GM12878 (cell line): ENCODE results near the gene INHA. TPM values are rescaled to one million over a fixed set of nuclear protein-coding genes. Genes with fewer than 3 reads are reported as not detected.

ENCODE experiments used
- ATAC-seq: fragments of 200-7000 bp; cut with Tn5 transposase; 3 replicates; pipeline ENCODE4 v1.9.1; 2020; ENCODE audit warnings: mild to moderate bottlenecking, moderate library complexity
- BruUV-seq: library from RNA; stranded (reverse); fragments of 400-500 nt; replicated peaks from 2 replicates; lab custom pipeline; 2021; lab: Mats Ljungman, UMichigan
- CTCF ChIA-PET: fragments of 300-600 bp; sonication (Branson Sonifier 250); formaldehyde crosslinking; extraction: SDS; loops from one replicate; lab custom pipeline; 2021; ENCODE audit warnings: inconsistent platforms; lab: Yijun Ruan, JAX
- POLR2A ChIA-PET: fragments of 350-600 bp; formaldehyde crosslinking; extraction: SDS; loops from one replicate; lab custom pipeline; 2021; ENCODE audit warnings: inconsistent platforms; lab: Charles Lee
- RAD21 ChIA-PET: fragments of 300-600 bp; sonication (Branson Sonifier 250); formaldehyde crosslinking; loops from one replicate; lab custom pipeline; 2023; ENCODE audit warnings: antibody characterized with exemption; ENCODE audit not compliant: unreplicated experiment; lab: Charles Lee
- SMC1A ChIA-PET: fragments of 300-600 bp; sonication (Branson Sonifier 250); formaldehyde crosslinking; loops from one replicate; lab custom pipeline; 2023; ENCODE audit not compliant: unreplicated experiment, uncharacterized antibody; lab: Charles Lee
- DNase-seq: peaks from one replicate; pipeline ENCODE4 v3.0.0-alpha.2; 2011; ENCODE audit warnings: low read depth, low spot score
- FAIRE-seq: peaks from 3 replicates; lab custom pipeline; 2011; peaks lifted over from hg19 to GRCh38; lab: Jason Lieb, UNC
- H2AFZ ChIP-seq: 2 replicates; pipeline ENCODE4 v1.6.0; 2011; ENCODE audit warnings: low read depth, low read length, control low read depth; ENCODE audit not compliant: control insufficient read depth
- H3K27ac ChIP-seq: 2 replicates; pipeline ENCODE4 v1.5.1; 2011; ENCODE audit warnings: control low read depth; ENCODE audit not compliant: control insufficient read depth, insufficient read depth
- H3K27me3 ChIP-seq, 2 experiments: replicated peaks in 1 of 2; 2 replicates each; pipeline versions ENCODE4 v1.6.0 to v1.6.1; 2011; ENCODE audit warnings: low read length in 1 of 2; ENCODE audit not compliant: control insufficient read depth in 2 of 2, insufficient read depth in 2 of 2
- H3K36me3 ChIP-seq, 2 experiments: 2 replicates each; pipeline ENCODE4 v1.5.1; 2011; ENCODE audit warnings: low read length in 1 of 2; ENCODE audit not compliant: control insufficient read depth in 2 of 2, insufficient read depth in 2 of 2
- H3K4me1 ChIP-seq: 2 replicates; pipeline ENCODE4 v1.6.1; 2011; ENCODE audit warnings: mild to moderate bottlenecking, low read length, moderate library complexity, mixed read lengths; ENCODE audit not compliant: control insufficient read depth, insufficient read depth
- H3K4me2 ChIP-seq: 2 replicates; pipeline ENCODE4 v1.6.0; 2011; ENCODE audit warnings: control low read depth; ENCODE audit not compliant: control insufficient read depth, insufficient read depth
- H3K4me3 ChIP-seq: fragments of 200-600 bp; sonication (generic); 2 replicates; pipeline ENCODE4 v1.5.1; 2016
- H3K79me2 ChIP-seq: 2 replicates; pipeline ENCODE4 v1.6.0; 2011; ENCODE audit warnings: low read length; ENCODE audit not compliant: control insufficient read depth, insufficient read depth
- H3K9ac ChIP-seq: 2 replicates; pipeline ENCODE4 v1.8.0; 2011; ENCODE audit warnings: low read length, control low read depth, mixed read lengths; ENCODE audit not compliant: control insufficient read depth, insufficient read depth
- H3K9me3 ChIP-seq: replicated peaks from 3 replicates; pipeline ENCODE4 v1.5.1; 2011; ENCODE audit warnings: mild to moderate bottlenecking, low read length; ENCODE audit not compliant: control insufficient read depth, insufficient read depth
- H4K20me1 ChIP-seq: 2 replicates; pipeline ENCODE4 v1.6.0; 2011; ENCODE audit not compliant: control insufficient read depth, insufficient read depth
- ATF2 ChIP-seq: IDR thresholded peaks from 2 replicates; pipeline ENCODE4 v1.6.1; 2012; ENCODE audit warnings: low read length, inconsistent platforms
- CBX5 ChIP-seq: sonication (generic); IDR thresholded peaks from 2 replicates; pipeline ENCODE4 v1.6.1; 2016; ENCODE audit warnings: low read depth, moderate library complexity, mild to moderate bottlenecking, inconsistent platforms
- CUX1 ChIP-seq: IDR thresholded peaks from 2 replicates; pipeline ENCODE4 v1.6.1; 2012; ENCODE audit warnings: improper control_type of control experiment, low read depth, low read length; ENCODE audit not compliant: insufficient replicate concordance
- E4F1 ChIP-seq: fragments of 450-650 bp; IDR thresholded peaks from 2 replicates; pipeline ENCODE4 v1.6.1; 2018; ENCODE audit warnings: borderline replicate concordance, mild to moderate bottlenecking; ENCODE audit not compliant: partially characterized antibody
- EED ChIP-seq: sonication (generic); IDR thresholded peaks from 2 replicates; pipeline ENCODE4 v1.6.1; 2016; ENCODE audit warnings: antibody characterized with exemption, low read depth
- EGR1 ChIP-seq, 2 experiments: IDR thresholded peaks; 1 replicate in 1 of 2; 2 replicates in 1 of 2; pipeline ENCODE4 v1.6.1; 2011 to 2012; ENCODE audit warnings: low read depth in 2 of 2, low read length in 2 of 2, borderline replicate concordance in 1 of 2, mild to moderate bottlenecking in 1 of 2, moderate library complexity in 1 of 2
- FOS ChIP-seq: IDR thresholded peaks from 3 replicates; pipeline ENCODE4 v1.6.1; 2011; ENCODE audit warnings: borderline replicate concordance; ENCODE audit not compliant: insufficient read length; ENCODE audit errors: extremely low read depth
- JUND ChIP-seq: IDR thresholded peaks from 2 replicates; pipeline ENCODE4 v1.6.1; 2012; ENCODE audit warnings: low read depth, mild to moderate bottlenecking, low read length, improper control_type of control experiment, moderate library complexity
- KAT2A ChIP-seq: conservative IDR thresholded peaks from 2 replicates; pipeline ENCODE4 v1.6.1; 2011; ENCODE audit warnings: low read depth, low read length; ENCODE audit not compliant: control insufficient read depth
- KDM1A ChIP-seq: fragments of 200-600 bp; sonication (generic); IDR thresholded peaks from 2 replicates; pipeline ENCODE4 v1.6.1; 2016; ENCODE audit warnings: borderline replicate concordance
- LARP7 ChIP-seq: fragments of 450-650 bp; IDR thresholded peaks from 2 replicates; pipeline ENCODE4 v1.6.1; 2017; ENCODE audit warnings: mild to moderate bottlenecking
- NFXL1 ChIP-seq: fragments of 450-650 bp; IDR thresholded peaks from 2 replicates; pipeline ENCODE4 v1.6.1; 2017; ENCODE audit warnings: antibody characterized with exemption, mild to moderate bottlenecking, borderline replicate concordance
- NRF1 ChIP-seq: conservative IDR thresholded peaks from 2 replicates; pipeline ENCODE4 v1.6.1; 2011; ENCODE audit warnings: mild to moderate bottlenecking, low read depth, low read length, improper control_type of control experiment
- RELA ChIP-seq: fragments of 450-650 bp; IDR thresholded peaks from 2 replicates; pipeline ENCODE4 v1.8.0; 2014; ENCODE audit warnings: borderline replicate concordance; ENCODE audit not compliant: partially characterized antibody
- SIN3A ChIP-seq: IDR thresholded peaks from 2 replicates; pipeline ENCODE4 v1.6.1; 2012; ENCODE audit warnings: low read depth, low read length, improper control_type of control experiment
- SMAD5 ChIP-seq: IDR thresholded peaks from 2 replicates; pipeline ENCODE4 v1.6.1; 2016; ENCODE audit warnings: antibody characterized with exemption, low read depth
- ZSCAN29 ChIP-seq: fragments of 450-650 bp; IDR thresholded peaks from 2 replicates; pipeline ENCODE4 v1.6.1; 2017; ENCODE audit warnings: mild to moderate bottlenecking, moderate library complexity
- WGBS: methylation state at CpG from one replicate; pipeline ENCODE4 v1.1.6; 2016; ENCODE audit warnings: low lambda C conversion rate; ENCODE audit not compliant: insufficient replicate concordance, insufficient coverage; ENCODE audit errors: missing lambda C conversion rate; 5-methylcytosine and 5-hydroxymethylcytosine counted together
- in situ Hi-C: fragments of 300-500 bp; cut with MboI; formaldehyde crosslinking; loops from 9 replicates; pipeline ENCODE4 v1.14.3; 2018; ENCODE audit warnings: mixed read lengths
- intact Hi-C: fragments of 100-400 bp; cut with micrococcal nuclease; formaldehyde crosslinking; loops from one replicate; pipeline ENCODE4 v1.14.2; 2022; ENCODE audit not compliant: unreplicated experiment
- polyA plus RNA-seq, 11 experiments: library from polyadenylated mRNA; depleted of rRNA in 4 of 11; unstranded in 6 of 11; stranded (reverse) in 5 of 11; fragments of >200 nt; fragmentation: Nextera tagmentation in 4 of 11; fragmentation: Illumina TruSeq in 1 of 11; extraction: Ambion mirVana in 4 of 11; extraction: Trizol in 1 of 11; gene quantifications; 1 replicate in 1 of 11; 2 replicates in 10 of 11; pipeline versions ENCODE4 v1.2.1 to v1.2.3, GENCODE V29; 2011 to 2016; ENCODE audit warnings: inconsistent platforms in 2 of 11, missing spikeins in 2 of 11, low read depth in 1 of 11
- total RNA-seq, 4 experiments: library from RNA; depleted of rRNA in 3 of 4; stranded (reverse); fragments of >200 nt in 3 of 4; fragmentation: Illumina TruSeq in 1 of 4; extraction: Trizol in 1 of 4; gene quantifications; 2 replicates each; pipeline versions ENCODE4 v1.2.1 to v1.2.3, GENCODE V29; 2013 to 2021

The INHA gene
- total and polyA plus RNA-seq, 10 of the 15 experiments (the other 5 are each of a cell fraction or from before 2014, with no cell fraction given) = not detected

GRCh38 chr2:219560893-219561178 lies 11.3 kb upstream of the INHA start:
- DNase-seq (no peak), ATAC-seq (no peak; the same call in 1 of the 3 replicates), FAIRE-seq (no peak)
- no peaks in the 10 kb centered on the region for H3K4me1 ChIP-seq
- RAD21 ChIA-PET = interaction anchor here (1.5 kb wide), 1 partner anchor 20 kb away, joined by 3 read pairs; no protein-coding TSS in a partner anchor
- H3K27me3 ChIP-seq = no peaks in the 10 kb centered on the region; a peak in 2 of 4 replicates
- 19% methylated on average over 3 of the region's 3 CpGs for WGBS
- H3K4me3 ChIP-seq = no peak overlapping the region
- intact Hi-C loops (no loop called here), in situ Hi-C loops (no loop called here)
- no peak overlapping the region for H3K4me2 ChIP-seq
- CTCF ChIA-PET = interaction anchor here (0.7 to 2.6 kb wide), 12 partner anchors 10 to 1563 kb away, joined by 3 to 22 read pairs (median 4); partner anchors contain the start of genes CHPF and TMEM198
- no peaks in the 10 kb centered on the region for H3K36me3 ChIP-seq
- POLR2A ChIA-PET = no interaction called here
- no TSS peak for BruUV-seq
- H4K20me1 ChIP-seq = no peaks in the 10 kb centered on the region
- no peaks in the 10 kb centered on the region for H3K79me2 ChIP-seq
- no peaks in the 10 kb centered on the region for H3K9me3 ChIP-seq
- H2AFZ ChIP-seq = no peak overlapping the region
- no peak overlapping the region for H3K9ac ChIP-seq
- no peak overlapping the region for H3K27ac ChIP-seq
- SMC1A ChIA-PET = interaction anchor here (1.3 to 1.5 kb wide), 2 partner anchors 80 to 82 kb away, joined by 4 read pairs; no protein-coding TSS in a partner anchor
- TF ChIP-seq KDM1A (no peak), CUX1 (no peak), EED (no peak), JUND (no peak), E4F1 (no peak), NRF1 (no peak), EGR1 (IDR thresholded peaks at IDR 0.05; ENCODE audit: borderline replicate concordance in 1 of 2, low read depth in 2 of 2, low read length in 2 of 2) (no peak), FOS (no peak), ZSCAN29 (no peak), RELA (no peak), ATF2 (no peak), CBX5 (no peak), SIN3A (no peak), LARP7 (no peak), SMAD5 (no peak), KAT2A (no peak), NFXL1 (no peak)
